Transverse colon (tissue), 4 donors: ENCODE results near the gene RGSL1.

Source experiments
- POLR2AphosphoS5 ChIP-seq, 3 donors: sonication (generic); formaldehyde crosslinking; IDR thresholded peaks; one replicate each; pipeline ENCODE4 v1.6.1; 2016; ENCODE audit warnings: antibody characterized with exemption in 3 of 3
- TF ChIP-seq, protein P1 (sequence below), 5 experiments: fragments of 200-600 bp in 3 of 5; fragments of 450-650 bp in 2 of 5; sonication (generic) in 3 of 5; IDR thresholded peaks; 1 replicate in 2 of 5; 2 replicates in 3 of 5; pipeline ENCODE4 v1.5.1; 2016 to 2017; ENCODE audit warnings: antibody characterized with exemption in 5 of 5, inconsistent platforms in 3 of 5, mild to moderate bottlenecking in 2 of 5, moderate library complexity in 1 of 5

- TF ChIP-seq, protein P1, sequence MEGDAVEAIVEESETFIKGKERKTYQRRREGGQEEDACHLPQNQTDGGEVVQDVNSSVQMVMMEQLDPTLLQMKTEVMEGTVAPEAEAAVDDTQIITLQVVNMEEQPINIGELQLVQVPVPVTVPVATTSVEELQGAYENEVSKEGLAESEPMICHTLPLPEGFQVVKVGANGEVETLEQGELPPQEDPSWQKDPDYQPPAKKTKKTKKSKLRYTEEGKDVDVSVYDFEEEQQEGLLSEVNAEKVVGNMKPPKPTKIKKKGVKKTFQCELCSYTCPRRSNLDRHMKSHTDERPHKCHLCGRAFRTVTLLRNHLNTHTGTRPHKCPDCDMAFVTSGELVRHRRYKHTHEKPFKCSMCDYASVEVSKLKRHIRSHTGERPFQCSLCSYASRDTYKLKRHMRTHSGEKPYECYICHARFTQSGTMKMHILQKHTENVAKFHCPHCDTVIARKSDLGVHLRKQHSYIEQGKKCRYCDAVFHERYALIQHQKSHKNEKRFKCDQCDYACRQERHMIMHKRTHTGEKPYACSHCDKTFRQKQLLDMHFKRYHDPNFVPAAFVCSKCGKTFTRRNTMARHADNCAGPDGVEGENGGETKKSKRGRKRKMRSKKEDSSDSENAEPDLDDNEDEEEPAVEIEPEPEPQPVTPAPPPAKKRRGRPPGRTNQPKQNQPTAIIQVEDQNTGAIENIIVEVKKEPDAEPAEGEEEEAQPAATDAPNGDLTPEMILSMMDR (IDR thresholded peaks at IDR 0.05): no peak
- no peak for TF ChIP-seq POLR2AphosphoS5 (IDR thresholded peaks at IDR 0.05)
These were observed 99.4 kb downstream of the RGSL1 start for GRCh38 chr1:182549346-182549745.
